Measurements from ENCODE around the gene SMPD2. TPM values are rescaled to one million over a fixed set of nuclear protein-coding genes. Genes with fewer than 3 reads are reported as not detected.

The SMPD2 gene
- total and polyA plus RNA-seq, 2 of the 4 experiments (the other 2 are of a cell fraction) = 7.7 to 9.0 TPM

- ATAC-seq (ENCODE audit: low read depth) (no peak), DNase-seq (no peak)
- H4K20me1 ChIP-seq (ENCODE audit: insufficient read depth, low read length) = no peaks in the 10 kb centered on the region
- H2BK120ac ChIP-seq (ENCODE audit: low read depth, low read length) = no peak overlapping the region
- in situ Hi-C loops (cut with MboI; ENCODE audit: low sequenced_read_pairs) (no loop called here), dilution Hi-C loops (cut with HindIII; ENCODE audit: low sequenced_read_pairs, unreplicated experiment) (no loop called here), intact Hi-C loops (cut with micrococcal nuclease) (no loop called here)
- H2BK20ac ChIP-seq (ENCODE audit: low read depth, low read length) = no peak overlapping the region
- H3K4me3 ChIP-seq (ENCODE audit: insufficient read depth, low read depth, low read length) = no peak overlapping the region
- no peaks in the 10 kb centered on the region for H3K9me1 ChIP-seq (ENCODE audit: insufficient read depth, low read length)
- H3K27me3 ChIP-seq (ENCODE audit: control insufficient read depth, insufficient read depth, low read length) = peaks cover 4% of the 10 kb centered on the region; the same call in 1 of the 2 replicates
- ChIA-PET POLR2A (ENCODE audit: unreplicated experiment) (no interaction called here), CTCF (no interaction called here)
- no peak overlapping the region for H3K27ac ChIP-seq (ENCODE audit: insufficient read depth, low read length)
- no peaks in the 10 kb centered on the region for H3K9me3 ChIP-seq (ENCODE audit: control insufficient read depth, insufficient read depth, low read length)
- no TSS peak for BruUV-seq (replicated peaks)
- no peak overlapping the region for H3K4ac ChIP-seq (ENCODE audit: low read depth, low read length)
- no peak overlapping the region for H3K14ac ChIP-seq (replicated peaks; ENCODE audit: low read depth, low read length)
- H2AK9ac ChIP-seq (replicated peaks; ENCODE audit: low read depth, low read length, poor library complexity) = no peak overlapping the region
- H3K79me1 ChIP-seq (ENCODE audit: low read depth in 1 of 2, low read length in 2 of 2) = no peaks in the 10 kb centered on the region
- no peak overlapping the region for H2BK5ac ChIP-seq (ENCODE audit: low read depth, low read length, poor library complexity, severe bottlenecking)
- H3K36me3 ChIP-seq (ENCODE audit: control insufficient read depth, insufficient read depth, low read length) = no peaks in the 10 kb centered on the region
- H2BK15ac ChIP-seq (ENCODE audit: low read depth, low read length) = no peak overlapping the region
- no peak overlapping the region for H4K91ac ChIP-seq (ENCODE audit: insufficient read depth, low read depth, low read length)
- no peak overlapping the region for H3K56ac ChIP-seq (ENCODE audit: extremely low read depth, insufficient read depth, low read length)
- H2AFZ ChIP-seq (replicated peaks; ENCODE audit: low read length, poor library complexity) = no peak overlapping the region
- H4K5ac ChIP-seq (ENCODE audit: low read depth, low read length) = no peak overlapping the region
- WGBS, 2 experiments (ENCODE audit: extremely low coverage in 2 of 2, insufficient read length in 1 of 2) = no CpG with 5 or more reads among the region's 2 CpGs
- no peak overlapping the region for H3K9ac ChIP-seq (ENCODE audit: low read depth, low read length)
- H3K18ac ChIP-seq (ENCODE audit: low read depth, low read length) = no peak overlapping the region
- no peak overlapping the region for H4K8ac ChIP-seq (ENCODE audit: low read depth in 2 of 2, low read length in 2 of 2)
- no peak overlapping the region for H3K23ac ChIP-seq (ENCODE audit: low read depth, low read length)
- no peak overlapping the region for H3K4me2 ChIP-seq (ENCODE audit: low read depth, low read length)
- no peak overlapping the region for H2AK5ac ChIP-seq (ENCODE audit: low read depth, low read length)
- TF ChIP-seq POLR2A (IDR thresholded peaks at IDR 0.05; ENCODE audit: low read depth, low read length) = no peak
- no peaks in the 10 kb centered on the region for H3K4me1 ChIP-seq (ENCODE audit: control insufficient read depth, insufficient read depth, low read length)
Observed at GRCh38 chr6:109411034-109411433, 29.5 kb upstream of the SMPD2 start.

Measured in IMR-90 (cell line).